Skeletal muscle satellite cell (primary cell): ENCODE data around the gene AR.

Experiments used
- H3K27me3 ChIP-seq: 2 replicates; pipeline ENCODE4 v1.7.0; 2013; ENCODE audit warnings: low read length; ENCODE audit not compliant: control insufficient read depth, insufficient read depth
- H3K36me3 ChIP-seq: 2 replicates; pipeline ENCODE4 v1.7.0; 2013; ENCODE audit warnings: mild to moderate bottlenecking, control low read depth, low read length; ENCODE audit not compliant: insufficient read depth
- H3K4me1 ChIP-seq: 2 replicates; pipeline ENCODE4 v1.7.0; 2013; ENCODE audit warnings: low read length; ENCODE audit not compliant: control insufficient read depth, insufficient read depth
- H3K4me2 ChIP-seq: 2 replicates; pipeline ENCODE4 v1.7.0; 2013; ENCODE audit warnings: mild to moderate bottlenecking, low read length
- H3K4me3 ChIP-seq: 2 replicates; pipeline ENCODE4 v1.7.0; 2013; ENCODE audit warnings: low read length
- H3K9ac ChIP-seq: 2 replicates; pipeline ENCODE4 v1.7.0; 2013; ENCODE audit warnings: mild to moderate bottlenecking, low read depth, low read length, moderate library complexity
- H3K9me3 ChIP-seq: replicated peaks from 2 replicates; pipeline ENCODE4 v1.7.0; 2013; ENCODE audit warnings: mild to moderate bottlenecking, control low read depth, low read length

Gene AR

GRCh38 chrX:67574696-67575095 lies 30.9 kb downstream of the AR start:
- H3K4me1 ChIP-seq = peaks cover 7% of the 10 kb centered on the region
- no peak overlapping the region for H3K9ac ChIP-seq
- no peaks in the 10 kb centered on the region for H3K36me3 ChIP-seq
- no peak overlapping the region for H3K4me2 ChIP-seq
- no peaks in the 10 kb centered on the region for H3K9me3 ChIP-seq
- H3K4me3 ChIP-seq = no peak overlapping the region
- no peaks in the 10 kb centered on the region for H3K27me3 ChIP-seq

- H3K4me3 ChIP-seq = no peak overlapping the region
- peaks cover 7% of the 10 kb centered on the region for H3K4me1 ChIP-seq
- H3K4me2 ChIP-seq = no peak overlapping the region
- H3K36me3 ChIP-seq = no peaks in the 10 kb centered on the region
- H3K9me3 ChIP-seq = no peaks in the 10 kb centered on the region
- no peak overlapping the region for H3K9ac ChIP-seq
- no peaks in the 10 kb centered on the region for H3K27me3 ChIP-seq
Observed at GRCh38 chrX:67582436-67582835, 38.6 kb downstream of the AR start.

- Histone ChIP-seq H3K36me3 (no peaks in the 10 kb centered on the region), H3K9me3 (no peaks in the 10 kb centered on the region), H3K4me3 (no peak overlapping the region), H3K27me3 (no peaks in the 10 kb centered on the region), H3K4me2 (no peak overlapping the region), H3K9ac (no peak overlapping the region), H3K4me1 (peaks cover 13% of the 10 kb centered on the region)
Observed at GRCh38 chrX:67583171-67583570, 39.4 kb downstream of the AR start.

DNA sequence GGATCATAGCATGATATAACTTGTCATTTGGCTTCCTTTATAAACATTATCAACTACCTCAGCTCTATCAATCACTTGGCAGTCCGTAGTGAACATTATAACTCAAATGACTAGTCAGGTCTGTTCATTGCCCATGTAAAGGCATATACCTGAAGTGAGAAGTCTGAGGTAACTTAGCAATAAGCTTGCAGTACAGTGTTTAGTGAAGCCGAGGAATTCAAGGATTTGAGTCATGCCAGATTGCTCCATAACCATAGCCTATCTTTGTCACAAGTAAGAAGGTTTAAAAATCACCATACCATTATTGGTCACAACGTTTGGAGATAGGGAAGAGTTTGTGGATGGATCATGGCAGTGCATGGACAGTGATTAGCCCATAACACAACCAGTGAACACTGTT lies 41.6 kb downstream of the AR start:
- Histone ChIP-seq H3K4me2 (no peak overlapping the region), H3K9ac (no peak overlapping the region), H3K27me3 (no peaks in the 10 kb centered on the region), H3K9me3 (no peaks in the 10 kb centered on the region), H3K36me3 (no peaks in the 10 kb centered on the region), H3K4me3 (no peak overlapping the region), H3K4me1 (peaks cover 19% of the 10 kb centered on the region)

GRCh38 chrX:67587946-67588624 lies 44.3 kb downstream of the AR start:
- Histone ChIP-seq H3K4me1 (peaks cover 12% of the 10 kb centered on the region), H3K9me3 (no peaks in the 10 kb centered on the region), H3K4me2 (peak overlapping the region; percentile 34), H3K27me3 (no peaks in the 10 kb centered on the region), H3K9ac (no peak overlapping the region), H3K4me3 (no peak overlapping the region), H3K36me3 (no peaks in the 10 kb centered on the region)

- Histone ChIP-seq H3K36me3 (no peaks in the 10 kb centered on the region), H3K4me1 (peaks cover 14% of the 10 kb centered on the region), H3K9ac (no peak overlapping the region), H3K27me3 (no peaks in the 10 kb centered on the region), H3K4me2 (no peak overlapping the region), H3K4me3 (no peak overlapping the region), H3K9me3 (no peaks in the 10 kb centered on the region)
Observed at GRCh38 chrX:67596839-67597790, 53.3 kb downstream of the AR start.

GRCh38 chrX:67599532-67599931 lies 55.7 kb downstream of the AR start:
- no peak overlapping the region for H3K9ac ChIP-seq
- H3K9me3 ChIP-seq = no peaks in the 10 kb centered on the region
- no peaks in the 10 kb centered on the region for H3K27me3 ChIP-seq
- H3K36me3 ChIP-seq = no peaks in the 10 kb centered on the region
- H3K4me2 ChIP-seq = no peak overlapping the region
- peaks cover 36% of the 10 kb centered on the region for H3K4me1 ChIP-seq
- H3K4me3 ChIP-seq = no peak overlapping the region

DNA sequence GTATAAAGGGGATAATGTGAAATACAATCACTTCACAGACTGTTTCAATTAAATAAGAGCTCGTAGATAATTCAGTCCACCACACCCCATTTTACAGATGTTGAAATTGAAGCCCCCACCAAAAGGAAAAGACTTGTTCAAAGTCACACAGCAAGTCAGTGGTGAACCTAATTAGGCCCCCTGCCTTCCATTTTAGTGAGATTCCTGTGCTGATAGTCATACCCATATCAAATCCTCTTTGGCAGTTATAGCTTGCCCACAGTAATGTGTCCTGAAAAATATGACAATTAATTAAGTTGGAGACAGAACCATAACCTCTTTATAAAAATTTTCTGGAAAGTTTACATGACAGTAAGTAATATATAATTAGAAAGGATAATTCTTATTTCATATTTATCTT lies 58.0 kb downstream of the AR start:
- Histone ChIP-seq H3K36me3 (no peaks in the 10 kb centered on the region), H3K4me3 (no peak overlapping the region), H3K4me1 (peaks cover 51% of the 10 kb centered on the region), H3K4me2 (peak overlapping the region; percentile 28), H3K27me3 (no peaks in the 10 kb centered on the region), H3K9me3 (no peaks in the 10 kb centered on the region), H3K9ac (peak overlapping the region; percentile 26)

- no peaks in the 10 kb centered on the region for H3K36me3 ChIP-seq
- peak overlapping the region; percentile 64 for H3K9ac ChIP-seq
- H3K27me3 ChIP-seq = no peaks in the 10 kb centered on the region
- H3K4me2 ChIP-seq = peak overlapping the region; percentile 65
- peaks cover 63% of the 10 kb centered on the region for H3K4me1 ChIP-seq
- H3K9me3 ChIP-seq = no peaks in the 10 kb centered on the region
- H3K4me3 ChIP-seq = peak overlapping the region; percentile 44
Observed at GRCh38 chrX:67604979-67605703, 61.3 kb downstream of the AR start.

DNA sequence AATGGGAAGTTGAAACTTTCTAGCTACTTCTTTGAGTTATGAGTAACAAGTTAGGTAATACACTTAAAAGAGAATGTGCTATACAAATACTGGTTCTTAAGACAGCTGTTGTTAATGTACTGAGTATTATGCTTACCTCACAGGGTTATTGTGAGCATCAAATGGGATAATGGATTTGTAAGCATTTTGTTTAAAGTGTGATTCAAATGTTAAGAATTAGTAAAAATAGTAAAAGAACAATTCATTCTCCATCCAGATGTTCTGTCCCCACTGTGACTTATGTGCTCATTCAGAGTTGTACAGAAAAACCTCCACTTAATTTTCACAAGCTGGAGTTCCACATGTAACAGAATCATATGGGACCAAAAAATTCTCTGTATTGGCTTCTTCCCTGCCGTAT lies 63.6 kb downstream of the AR start:
- Histone ChIP-seq H3K9ac (peak overlapping the region; percentile 44), H3K9me3 (no peaks in the 10 kb centered on the region), H3K4me1 (peaks cover 53% of the 10 kb centered on the region), H3K4me3 (no peak overlapping the region), H3K27me3 (no peaks in the 10 kb centered on the region), H3K4me2 (peak overlapping the region; percentile 26), H3K36me3 (no peaks in the 10 kb centered on the region)

- Histone ChIP-seq H3K9me3 (no peaks in the 10 kb centered on the region), H3K4me2 (no peak overlapping the region), H3K36me3 (no peaks in the 10 kb centered on the region)
Observed at GRCh38 chrX:67610282-67610681, 66.5 kb downstream of the AR start.

More at GRCh38 chrX:67610282-67610681, 66.5 kb downstream of the AR start:
- Histone ChIP-seq H3K9ac (no peak overlapping the region), H3K4me1 (peaks cover 45% of the 10 kb centered on the region), H3K27me3 (no peaks in the 10 kb centered on the region), H3K4me3 (no peak overlapping the region)
